Activated CD4-positive, alpha-beta T cell treated with anti-CD3 and anti-CD28 coated beads, Interleukin-2, Interleukin-6, amounts not matched to agents 100 ng/mL and 50 ng/mL, durations not matched to agents 16 hours and 8 hours (primary cell): Measurements from ENCODE around the gene NGEF.

Experiments used
- DNase-seq: peaks from one replicate; pipeline ENCODE4 v3.0.0-alpha.2; 2020

The NGEF gene

DNA sequence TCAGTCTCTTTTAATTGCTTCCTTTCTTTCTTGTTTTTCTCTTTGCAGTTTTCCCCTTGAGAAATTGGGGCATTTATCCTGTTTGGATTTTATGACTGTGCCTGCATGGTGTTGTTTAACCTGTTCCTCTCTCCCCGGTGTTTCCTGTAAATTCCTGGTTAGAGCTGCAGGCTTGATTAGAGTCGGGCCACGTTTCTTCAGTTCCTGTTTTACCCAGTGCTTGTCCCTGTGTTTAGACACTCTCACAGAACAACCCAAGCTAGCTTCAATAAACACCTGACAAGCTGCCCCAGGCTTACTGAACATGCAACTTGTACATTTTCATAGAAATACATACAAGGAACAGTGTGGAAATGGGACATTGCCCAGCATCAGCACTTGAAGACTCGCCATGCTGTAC is 53.9 kb downstream of the NGEF start:
- no peak for DNase-seq

DNA sequence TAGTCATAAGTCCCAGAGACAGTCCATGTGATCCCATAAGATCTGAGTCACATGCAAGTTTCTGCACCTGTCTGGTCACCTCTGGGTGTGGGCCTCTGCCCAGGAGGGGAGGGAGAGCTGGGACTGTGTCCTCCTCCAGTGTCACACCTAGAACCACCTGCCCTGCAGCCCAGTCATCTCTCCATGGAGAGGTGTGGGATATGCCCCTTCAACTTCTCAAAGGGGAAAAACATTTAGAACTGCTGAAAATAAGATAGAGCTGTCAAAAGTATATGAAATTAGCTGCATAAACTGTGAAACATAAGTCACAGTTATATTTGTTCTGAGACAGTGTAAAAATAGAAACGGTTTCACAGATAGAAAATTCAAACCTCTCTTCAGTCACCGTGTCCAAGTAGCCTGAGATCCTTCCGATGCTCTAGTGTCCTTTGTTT is 55.4 kb downstream of the NGEF start:
- DNase-seq = no peak

DNA sequence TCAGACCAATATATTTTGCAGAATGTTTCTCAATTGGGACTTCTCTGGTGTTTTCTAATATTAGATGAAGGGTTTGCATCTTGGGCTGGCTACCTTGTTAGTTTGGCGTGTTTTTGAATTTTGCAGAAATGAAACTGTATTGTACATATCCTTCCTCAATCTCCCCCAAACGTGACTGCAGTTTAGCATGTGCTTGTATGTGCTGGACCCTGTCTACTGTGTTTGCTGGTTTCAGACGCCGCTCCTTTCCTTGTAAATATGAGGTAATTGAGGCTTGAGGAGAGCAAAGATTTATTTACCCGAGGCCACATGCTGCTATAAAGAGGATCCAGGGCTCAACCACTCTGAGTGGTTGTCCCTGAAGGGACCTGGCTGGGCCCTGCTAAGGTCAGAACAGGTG is 57.2 kb downstream of the NGEF start:
- no peak for DNase-seq

DNA sequence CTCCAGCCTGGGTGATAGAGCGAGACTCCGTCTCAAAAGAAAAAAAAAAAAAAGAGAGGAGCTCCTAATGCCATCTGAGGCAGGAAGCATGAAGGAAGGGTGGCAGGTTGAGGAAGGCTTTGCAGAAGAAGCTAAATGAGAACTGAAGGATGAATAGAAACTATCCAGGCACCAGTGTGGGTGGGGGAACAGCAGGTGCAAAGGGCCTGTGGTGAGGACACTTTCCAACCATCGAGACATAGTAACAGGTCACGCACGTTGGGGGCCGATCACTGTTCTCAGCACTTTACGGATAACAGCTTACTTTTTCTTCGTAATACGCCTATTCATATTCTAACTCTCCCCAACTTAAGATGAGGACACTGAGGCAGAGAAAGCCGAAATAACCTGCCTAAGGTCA is 58.4 kb downstream of the NGEF start:
- DNase-seq = no peak

DNA sequence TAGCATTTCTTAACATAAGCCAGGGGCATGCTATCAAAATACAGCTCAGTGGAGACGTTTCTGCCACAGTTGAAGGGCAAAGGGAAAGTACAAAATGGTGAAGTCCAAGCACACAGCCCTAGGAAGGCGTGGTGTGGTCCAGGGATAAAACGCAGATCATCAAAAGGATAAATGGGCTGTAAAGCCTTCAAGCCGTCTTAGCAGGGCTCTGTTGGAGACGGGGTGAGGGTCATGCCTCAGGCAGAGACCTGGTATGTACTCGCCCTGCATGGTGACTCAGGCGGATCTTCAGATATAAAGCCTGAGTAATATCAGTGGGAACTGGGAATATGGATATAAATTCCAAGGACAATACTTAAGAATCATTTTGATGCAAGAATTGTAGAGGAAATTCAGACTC is 61.2 kb downstream of the NGEF start:
- no peak for DNase-seq

DNA sequence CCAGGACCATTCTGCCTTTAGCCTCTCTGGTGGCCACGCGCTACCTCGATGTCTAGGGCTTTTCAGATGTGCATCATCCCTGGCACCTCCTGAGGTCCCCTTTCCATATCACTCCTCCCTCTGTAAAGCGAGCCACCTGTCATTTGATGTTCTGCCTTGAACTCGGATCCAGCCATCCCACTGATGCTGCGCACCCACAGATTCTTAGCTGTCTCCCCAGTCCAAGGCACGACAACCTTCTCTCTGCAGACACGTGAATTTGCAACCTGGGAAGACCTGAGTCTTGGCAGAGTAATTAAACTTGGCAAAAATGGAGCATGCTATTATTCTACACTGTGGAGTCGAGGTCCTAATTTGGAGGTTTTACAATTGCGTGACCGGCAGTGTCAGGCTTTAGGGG is 61.9 kb downstream of the NGEF start:
- DNase-seq = no peak

DNA sequence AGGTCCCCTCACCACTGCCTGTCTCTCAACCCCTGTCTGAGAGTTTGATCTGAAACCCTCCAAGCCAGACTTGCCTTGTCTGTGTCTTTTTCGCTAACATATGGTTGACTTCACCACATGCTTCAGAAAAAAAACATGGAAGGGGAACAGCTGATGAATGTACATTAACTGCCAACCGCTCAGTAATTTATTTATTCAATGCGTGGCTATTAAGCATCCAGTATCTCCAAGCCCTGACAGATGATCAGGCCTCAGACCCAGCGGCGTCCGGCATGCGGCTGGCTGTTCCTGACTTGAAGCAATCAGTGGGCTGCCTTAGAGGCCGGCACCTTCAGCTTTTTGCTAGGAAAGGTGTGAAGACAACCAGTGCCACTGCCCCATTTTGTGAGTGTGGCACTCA is 62.3 kb downstream of the NGEF start:
- no peak for DNase-seq

DNA sequence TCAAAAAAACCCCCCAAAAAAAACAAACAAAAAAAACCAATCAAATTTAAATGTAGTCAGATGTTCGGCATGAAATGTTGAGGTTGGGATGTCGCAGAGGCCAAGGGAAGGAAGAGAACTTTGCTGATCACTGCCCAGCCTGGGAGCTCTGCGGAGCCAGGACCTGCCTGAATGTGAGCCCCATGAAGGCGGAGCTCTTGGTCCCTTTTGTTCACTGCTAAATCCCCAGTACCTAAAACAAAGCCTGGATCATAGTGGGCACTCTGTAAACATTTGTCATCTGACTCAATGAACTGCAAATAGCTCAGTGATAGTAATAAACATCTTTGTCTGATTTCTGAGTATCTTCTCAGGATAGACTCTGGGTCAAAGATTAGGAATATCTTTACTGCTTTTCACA is 64.0 kb downstream of the NGEF start:
- no peak for DNase-seq

DNA sequence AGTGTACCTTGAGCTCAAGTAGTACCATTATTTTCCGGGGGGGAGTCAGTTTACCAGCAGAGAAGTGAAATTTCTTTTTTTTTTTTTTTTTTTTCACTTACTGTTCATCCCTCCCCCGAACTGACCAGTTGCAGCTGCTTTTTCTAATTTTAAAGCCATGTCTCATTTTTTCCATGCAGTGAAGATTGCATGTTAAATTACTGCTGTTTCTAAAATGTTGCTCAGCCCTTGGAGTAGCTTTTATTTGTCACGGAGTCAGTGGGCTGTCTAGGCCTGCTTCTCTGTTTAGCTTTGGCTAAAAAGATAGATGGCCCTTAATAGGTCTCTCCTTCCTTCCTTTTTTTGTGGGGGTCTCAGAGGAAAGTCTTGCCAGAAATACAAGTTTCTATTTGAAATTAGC is 70.2 kb downstream of the NGEF start:
- no peak for DNase-seq

DNA sequence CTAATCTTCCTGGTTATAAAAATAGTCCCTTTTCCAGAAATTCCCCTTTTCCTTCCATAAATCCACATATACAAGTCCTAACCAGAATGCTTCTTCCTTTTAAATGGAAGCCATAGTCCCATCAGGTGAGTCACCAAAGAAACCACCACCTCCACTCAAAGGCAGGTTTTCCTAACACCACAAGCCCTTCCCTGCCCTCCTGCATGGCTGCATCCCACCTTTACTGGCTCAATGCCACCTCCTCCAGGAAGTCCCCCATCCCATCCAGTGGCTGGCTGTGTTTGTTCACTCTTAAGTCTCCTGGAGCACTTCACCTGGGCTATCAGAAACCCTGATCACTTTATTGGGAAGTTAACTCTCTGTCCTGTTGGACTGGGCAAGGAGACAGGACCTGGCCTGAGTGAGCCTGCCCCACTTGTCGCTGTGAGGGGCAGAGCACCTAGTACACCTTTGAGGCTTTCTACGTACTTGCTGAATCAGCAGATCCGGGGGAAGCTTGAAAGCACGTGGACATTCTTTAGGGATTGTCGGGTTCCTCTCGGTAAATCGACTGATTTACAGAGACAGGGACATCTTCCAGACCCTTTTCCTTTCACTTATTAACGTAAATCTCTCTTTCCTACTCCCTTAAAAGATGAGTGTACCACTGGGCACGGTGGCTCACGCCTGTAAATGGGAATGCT is 71.0 kb downstream of the NGEF start:
- no peak for DNase-seq

DNA sequence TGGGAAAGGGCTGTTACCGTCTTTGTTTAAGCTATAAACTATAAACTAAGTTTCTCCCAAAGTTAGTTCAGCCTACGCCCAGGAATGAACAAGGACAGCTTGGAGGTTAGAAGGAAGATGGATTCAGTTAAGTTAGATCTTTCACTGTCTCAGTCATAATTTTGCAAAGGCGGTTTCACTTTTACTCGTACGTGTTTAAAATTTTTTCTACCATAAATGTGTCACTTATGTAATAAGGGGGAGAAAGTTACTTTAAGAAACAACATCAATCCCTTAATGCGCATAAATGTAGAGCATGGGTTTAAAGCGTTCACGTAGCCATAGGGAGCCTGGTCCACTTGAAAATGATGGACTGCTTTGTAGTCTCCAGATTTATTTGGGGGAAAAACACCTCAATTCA is 71.7 kb downstream of the NGEF start:
- DNase-seq = peak; percentile 52

DNA sequence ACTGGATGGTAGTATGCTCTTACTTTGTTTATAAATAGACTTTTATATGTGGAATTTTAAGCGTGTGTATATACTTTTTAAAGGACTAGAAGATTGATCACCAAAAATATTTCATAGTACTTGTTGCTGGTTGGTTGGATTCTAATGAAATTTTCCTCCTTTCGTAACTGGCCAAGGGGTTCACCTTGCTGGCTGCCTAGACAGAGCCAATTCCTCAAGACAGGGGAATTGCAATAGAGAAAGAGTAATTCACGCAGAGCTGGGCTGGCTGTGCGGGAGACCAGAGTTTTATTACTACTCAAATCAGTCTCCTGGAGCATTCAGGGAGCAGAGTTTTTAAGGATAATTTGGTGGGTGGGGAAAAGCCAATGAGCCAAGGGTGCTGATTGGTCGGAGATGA is 72.3 kb downstream of the NGEF start:
- DNase-seq = no peak

DNA sequence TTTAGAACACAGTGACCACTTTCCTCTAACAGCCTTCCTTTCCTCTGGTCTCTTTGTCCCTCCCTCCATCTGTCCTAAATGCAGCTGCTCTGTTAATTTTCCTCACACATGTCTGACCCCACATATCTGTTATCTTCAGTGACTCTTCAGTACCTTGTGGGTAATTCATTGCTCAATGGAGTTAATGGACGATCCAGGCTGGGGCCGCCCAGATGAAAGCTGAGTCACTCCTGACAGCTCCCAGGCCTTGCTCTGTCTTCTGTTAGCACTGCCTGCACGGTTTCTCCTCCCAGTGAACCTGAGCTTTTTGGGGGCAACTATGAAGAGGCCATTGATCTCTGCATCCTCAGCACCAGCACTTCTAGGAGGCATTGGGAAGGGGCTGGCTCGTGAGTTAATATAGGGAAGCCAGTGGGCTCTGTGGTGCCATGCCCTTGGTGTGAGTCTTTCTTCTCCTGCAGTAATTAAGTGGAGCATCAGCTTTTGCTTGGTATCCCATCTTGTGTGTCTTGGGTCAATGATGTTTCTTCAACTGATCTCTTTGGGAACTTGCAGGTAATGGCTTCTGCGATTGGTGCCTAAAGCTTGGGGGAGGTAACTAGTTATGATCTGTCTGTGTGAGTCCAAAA is 75.7 kb downstream of the NGEF start:
- DNase-seq = no peak

DNA sequence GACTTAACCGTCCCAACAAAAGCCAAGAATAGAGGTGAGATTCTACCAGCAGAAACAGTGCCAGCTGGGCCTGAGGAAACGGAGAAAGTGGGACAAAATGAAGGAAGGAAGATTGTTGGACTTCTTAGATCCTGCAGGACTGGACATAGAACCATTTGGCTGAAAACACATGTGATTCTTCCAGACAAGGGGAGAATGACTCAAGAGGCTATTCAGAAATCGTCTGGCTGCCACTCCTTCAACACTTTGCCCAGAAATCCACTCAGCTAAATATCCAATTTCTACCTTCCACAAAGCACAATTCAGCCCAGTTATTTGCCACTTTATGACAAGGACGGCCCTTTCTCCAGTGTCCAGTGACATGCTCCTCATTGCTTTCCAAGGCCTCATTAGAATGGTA is 81.4 kb downstream of the NGEF start:
- DNase-seq = no peak

DNA sequence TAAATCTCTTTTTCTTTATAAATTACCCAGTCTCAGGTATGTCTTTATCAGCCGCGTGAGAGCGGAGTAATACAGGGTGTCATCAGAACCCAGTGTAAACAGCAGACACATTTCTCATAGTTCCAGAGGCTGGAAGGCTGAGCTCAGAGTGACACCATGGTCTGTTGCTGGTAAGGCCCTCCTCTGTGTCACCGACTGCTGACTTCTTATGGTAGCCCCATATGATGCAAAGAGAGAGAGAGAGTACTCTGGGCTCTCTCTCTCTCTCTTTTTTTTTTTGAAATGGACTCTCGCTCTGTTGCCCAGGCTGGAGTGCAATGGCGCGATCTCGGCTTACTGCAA is 83.0 kb downstream of the NGEF start:
- no peak for DNase-seq

DNA sequence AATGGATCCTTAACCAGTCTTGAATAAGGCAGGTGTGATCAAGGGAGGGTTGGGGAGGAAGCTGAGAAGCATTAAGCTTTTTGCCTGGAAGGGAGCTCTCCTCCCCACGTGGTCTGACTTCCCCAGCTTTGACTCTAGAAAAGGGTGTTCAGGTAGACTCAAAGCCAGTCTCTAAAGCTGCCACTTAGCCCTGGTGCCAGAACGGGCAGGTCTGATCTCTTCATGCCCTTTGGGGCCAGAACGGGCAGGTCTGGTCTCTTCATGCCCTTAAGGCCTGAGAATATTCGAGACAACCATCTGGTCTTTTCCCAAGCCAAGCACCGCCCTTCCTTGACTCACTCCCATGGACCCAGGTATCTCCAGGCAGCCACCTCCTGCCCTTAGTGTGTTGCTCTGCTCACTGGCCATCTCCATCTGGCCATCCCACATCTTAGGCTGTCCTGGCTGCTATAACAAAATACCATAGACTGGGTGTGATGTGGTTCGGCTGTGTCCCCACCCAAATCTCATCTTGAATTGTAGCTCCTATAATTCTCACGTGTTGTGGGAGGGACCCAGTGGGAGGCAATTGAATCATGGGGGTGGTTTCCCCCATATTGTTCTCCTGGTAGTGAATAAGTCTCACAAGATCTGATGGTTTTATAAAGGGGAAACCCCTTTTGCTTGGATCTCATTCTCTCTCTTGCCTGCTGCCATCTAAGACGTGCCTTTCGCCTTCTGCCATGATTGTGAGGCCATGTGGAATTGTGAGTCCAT is 83.6 kb downstream of the NGEF start:
- no peak for DNase-seq

DNA sequence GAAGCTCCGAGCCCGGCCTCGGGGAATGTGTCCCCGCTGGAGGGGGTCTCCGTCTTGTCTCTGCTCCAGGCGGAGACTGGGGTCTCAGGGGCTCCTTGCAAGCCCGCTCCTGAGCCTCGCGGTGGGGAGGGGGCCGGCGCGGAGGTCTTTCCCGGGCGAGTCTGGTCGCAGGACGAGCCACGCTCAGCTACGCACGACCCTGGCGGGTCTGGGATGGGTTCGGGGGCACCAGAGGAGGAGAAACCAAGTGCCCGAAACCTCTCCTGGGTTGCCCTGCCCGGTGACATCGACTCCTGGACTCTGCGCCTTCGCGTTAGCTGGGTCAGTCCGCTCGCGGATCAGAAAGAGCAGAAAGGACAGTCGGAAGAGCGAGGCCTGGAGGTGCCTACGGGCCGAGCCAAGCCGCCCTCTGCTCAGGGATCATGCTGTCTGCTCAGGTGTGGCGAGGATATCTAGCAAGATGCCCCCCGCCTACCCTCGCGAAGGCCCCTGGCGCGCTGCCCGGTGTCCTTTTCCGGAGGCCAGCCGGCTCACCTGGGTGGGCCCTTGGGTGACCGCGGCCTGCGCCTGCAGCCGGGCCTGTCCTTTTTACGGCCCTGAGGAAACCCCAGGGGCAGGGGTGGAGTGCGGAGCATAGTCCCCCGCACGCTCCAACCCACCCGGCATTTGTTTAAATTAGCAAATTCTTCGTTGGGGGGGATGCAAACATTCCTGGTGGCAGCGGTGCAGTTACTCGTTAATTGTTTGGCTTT is 84.3 kb downstream of the NGEF start:
- DNase-seq = no peak

DNA sequence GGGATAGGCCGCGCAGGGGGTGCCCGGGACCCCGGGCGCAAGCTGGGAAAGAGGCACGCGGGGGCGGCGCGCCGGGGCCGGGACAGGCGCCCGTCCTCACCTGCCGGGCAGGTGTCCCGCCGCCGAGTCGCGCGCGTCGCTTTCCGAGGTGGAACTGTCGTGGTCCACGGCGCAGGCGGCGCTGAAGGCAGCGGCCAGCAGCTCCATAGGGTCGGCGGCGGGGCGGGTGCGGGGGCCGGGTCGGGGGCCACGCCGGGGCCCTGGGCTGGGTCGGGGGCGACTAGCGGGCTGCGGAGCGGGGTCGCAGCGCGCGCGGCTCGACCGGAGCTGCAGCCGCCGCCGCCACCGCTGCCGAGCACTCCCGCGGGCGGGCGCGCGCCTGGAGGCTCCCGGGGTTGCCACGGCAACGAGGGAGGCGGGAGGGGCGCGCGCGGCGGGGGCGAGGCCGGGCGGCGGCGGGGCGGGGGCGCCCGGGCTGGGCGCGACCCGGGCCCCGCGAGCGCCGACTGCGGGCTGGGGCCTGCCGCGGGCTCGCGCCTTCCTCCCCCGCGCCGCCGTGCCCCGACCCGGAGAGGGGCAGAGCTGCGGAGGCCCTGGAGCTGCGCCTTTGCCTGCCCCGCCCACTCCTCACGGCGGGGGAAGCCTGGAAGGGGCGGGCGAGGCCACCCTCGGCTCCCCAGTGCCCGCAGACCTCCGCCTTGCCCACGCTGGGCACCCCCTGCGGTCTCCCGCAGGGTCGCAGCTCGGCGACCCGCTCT is 85.1 kb downstream of the NGEF start:
- no peak for DNase-seq

DNA sequence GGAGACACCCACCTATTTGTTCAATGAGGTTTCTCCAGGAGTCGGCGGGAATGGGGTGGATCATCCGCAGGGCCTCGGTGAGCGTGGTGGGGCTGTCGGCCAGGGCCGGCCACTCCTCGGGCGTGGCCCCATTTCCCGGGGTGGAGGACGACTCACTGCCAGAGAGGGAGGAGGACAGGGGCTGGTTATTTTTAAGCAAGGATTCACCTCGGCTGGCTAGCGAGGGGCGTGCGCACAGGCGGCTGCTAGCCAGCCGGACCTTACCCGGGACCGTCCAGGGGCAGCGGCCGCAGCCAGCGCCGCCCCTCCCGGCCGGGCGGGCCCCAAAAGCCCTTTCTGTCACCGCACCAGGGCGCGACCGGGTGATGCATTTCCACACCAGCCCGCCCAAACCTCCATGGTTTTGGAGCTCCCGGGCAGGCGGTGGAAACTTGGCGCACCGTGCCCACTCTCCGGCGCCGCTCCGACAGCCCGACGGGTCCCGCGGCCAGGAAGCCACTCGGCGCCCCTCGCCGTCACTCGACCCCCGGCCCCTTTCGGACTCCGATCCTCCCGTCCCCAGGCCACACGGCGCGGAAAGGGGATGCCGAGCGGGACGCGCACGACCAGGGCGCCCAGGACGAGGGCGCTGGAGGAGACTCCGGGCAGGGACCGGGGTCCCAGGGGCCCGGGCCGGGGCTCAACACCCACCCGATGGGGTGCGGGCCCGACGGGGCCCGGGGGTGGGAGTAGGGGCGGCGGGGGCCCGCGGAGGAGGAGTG is 85.8 kb downstream of the NGEF start:
- DNase-seq = no peak

DNA sequence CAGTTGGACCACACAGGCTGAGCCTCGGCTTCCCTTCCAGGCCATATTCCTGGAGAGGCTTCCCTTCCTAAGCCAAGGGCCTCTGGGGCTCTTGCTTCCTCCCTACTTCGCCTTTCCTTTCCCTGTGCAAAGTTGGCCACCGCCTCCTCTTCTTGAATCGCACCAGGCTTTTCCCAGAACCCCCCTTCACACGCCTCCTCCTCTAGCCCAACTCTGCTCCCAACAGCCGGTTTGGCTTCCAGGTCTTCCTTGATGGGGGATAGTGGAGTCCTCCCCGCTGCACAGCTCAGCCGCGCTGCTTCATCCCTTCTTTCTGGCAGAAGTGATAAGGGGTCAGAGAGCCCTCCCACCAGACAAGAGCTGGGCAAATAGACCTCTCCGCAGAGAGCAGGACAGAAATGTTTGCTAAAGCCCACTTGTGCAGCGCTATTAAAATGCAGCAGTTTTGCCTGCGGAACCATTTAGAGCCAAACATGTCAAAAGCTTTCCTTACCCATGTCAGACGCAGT is 86.6 kb downstream of the NGEF start:
- DNase-seq = no peak

DNA sequence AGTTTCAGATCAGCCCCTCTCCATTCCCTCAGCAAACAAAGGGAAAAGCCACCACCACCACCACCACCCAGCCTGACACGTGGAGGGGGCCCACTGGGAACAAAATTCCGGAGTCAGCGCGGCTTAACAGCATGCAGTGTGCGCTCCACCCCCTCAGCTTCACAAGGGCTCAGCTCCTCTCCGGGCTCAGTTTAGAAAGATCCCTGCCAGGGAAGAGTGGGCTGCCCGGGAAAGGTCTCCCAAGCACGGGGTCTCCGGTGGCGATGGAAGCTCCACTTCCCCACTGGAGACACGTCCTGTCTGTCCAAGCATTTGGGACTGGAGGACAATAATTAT is 87.3 kb downstream of the NGEF start:
- no peak for DNase-seq

DNA sequence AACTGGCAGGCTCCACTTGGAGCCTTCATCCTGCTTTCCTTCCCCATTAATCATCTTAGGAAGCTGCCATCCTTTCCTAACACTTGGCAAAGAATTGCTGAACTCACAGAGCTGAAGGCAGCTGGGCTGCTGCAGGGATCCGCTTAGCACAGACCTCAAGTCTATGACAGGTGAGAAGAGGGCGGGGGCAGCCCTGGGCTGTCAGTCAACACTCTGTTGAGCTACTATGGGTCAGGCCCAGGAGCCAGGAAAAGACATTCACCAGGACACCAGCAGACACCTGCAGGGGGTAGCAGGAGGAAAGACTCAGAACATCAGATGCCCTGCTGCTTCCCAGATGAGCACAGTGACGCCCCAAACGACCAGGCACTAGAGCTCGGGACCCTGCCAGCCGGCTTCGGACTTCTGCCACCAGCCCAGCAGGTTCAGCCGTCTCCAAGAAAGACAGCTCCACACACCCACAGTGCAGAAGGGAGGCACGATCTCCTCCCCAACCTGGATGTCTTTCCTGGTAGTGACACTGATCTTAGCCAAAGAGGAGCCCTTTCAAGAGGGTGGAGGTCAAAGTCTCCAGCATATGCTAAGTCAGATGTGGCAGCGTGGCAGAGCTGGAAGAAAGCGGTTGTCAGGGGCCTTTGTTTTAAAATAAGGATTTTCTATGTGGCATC is 87.8 kb downstream of the NGEF start:
- DNase-seq = no peak
